Tibial nerve (tissue), 4 donors: ENCODE data around the gene SPESP1. TPM values are rescaled to one million over a fixed set of nuclear protein-coding genes. Genes with fewer than 3 reads are reported as not detected.
"Not testable (repeated sequence)": the region's sequence is repeated elsewhere in the genome, so short reads cannot be mapped to it uniquely, and the experiment has no call there.

Source experiments
- DNase-seq, 2 donors: peaks; one replicate each; pipeline ENCODE4 v3.0.0-alpha.2; 2019; ENCODE audit warnings: low spot score in 2 of 2
- H3K27ac ChIP-seq, 4 donors: fragments of 200-600 bp; sonication (generic) in 3 of 4; one replicate each; pipeline ENCODE4 v1.5.1; 2017 to 2019; ENCODE audit warnings: mild to moderate bottlenecking in 1 of 4
- H3K27me3 ChIP-seq, 2 donors: fragments of 200-600 bp; sonication (generic) in 1 of 2; one replicate each; pipeline versions ENCODE4 v1.5.1 to v1.6.0; 2017 to 2019
- H3K36me3 ChIP-seq, 3 donors: fragments of 200-600 bp; sonication (generic); one replicate each; pipeline ENCODE4 v1.5.1; 2018 to 2019
- H3K4me1 ChIP-seq, 4 donors: fragments of 200-600 bp; sonication (generic) in 3 of 4; one replicate each; pipeline ENCODE4 v1.5.1; 2017 to 2019
- H3K4me3 ChIP-seq, 4 donors: fragments of 200-600 bp; sonication (generic) in 3 of 4; one replicate each; pipeline ENCODE4 v1.5.1; 2017 to 2019; ENCODE audit warnings: mild to moderate bottlenecking in 1 of 4, moderate library complexity in 1 of 4
- H3K9me3 ChIP-seq, 4 donors: fragments of 200-600 bp; sonication (generic) in 3 of 4; one replicate each; pipeline ENCODE4 v1.5.1; 2017 to 2019
- EP300 ChIP-seq, 2 donors: sonication (generic); formaldehyde crosslinking; IDR thresholded peaks; one replicate each; pipeline ENCODE4 v1.6.1; 2017; ENCODE audit warnings: antibody characterized with exemption in 2 of 2, mild to moderate bottlenecking in 1 of 2
- POLR2A ChIP-seq, 2 donors: fragments of 450-650 bp; IDR thresholded peaks; one replicate each; pipeline ENCODE4 v1.6.1; 2017; ENCODE audit warnings: antibody characterized with exemption in 2 of 2, mild to moderate bottlenecking in 2 of 2, moderate library complexity in 2 of 2
- WGBS, 2 donors: methylation state at CpG; one replicate each; pipeline ENCODE4 v1.1.5; 2018; 5-methylcytosine and 5-hydroxymethylcytosine counted together
- total RNA-seq, 4 donors: library from RNA; depleted of rRNA; stranded (reverse); fragments of >200 nt; gene quantifications; one replicate each; pipeline ENCODE4 v1.1.0, GENCODE V29; 2016
- TF ChIP-seq, protein P1 (sequence below), 5 experiments: fragments of 200-600 bp in 3 of 5; fragments of 450-650 bp in 2 of 5; sonication (generic) in 3 of 5; IDR thresholded peaks; one replicate each; pipeline ENCODE4 v1.5.1; 2016 to 2019; ENCODE audit warnings: antibody characterized with exemption in 5 of 5, mild to moderate bottlenecking in 3 of 5, moderate library complexity in 2 of 5

SPESP1 gene
- total RNA-seq, 4 donors from 2014 or later: 1.7 to 3.5 (median 1.9) TPM

DNA sequence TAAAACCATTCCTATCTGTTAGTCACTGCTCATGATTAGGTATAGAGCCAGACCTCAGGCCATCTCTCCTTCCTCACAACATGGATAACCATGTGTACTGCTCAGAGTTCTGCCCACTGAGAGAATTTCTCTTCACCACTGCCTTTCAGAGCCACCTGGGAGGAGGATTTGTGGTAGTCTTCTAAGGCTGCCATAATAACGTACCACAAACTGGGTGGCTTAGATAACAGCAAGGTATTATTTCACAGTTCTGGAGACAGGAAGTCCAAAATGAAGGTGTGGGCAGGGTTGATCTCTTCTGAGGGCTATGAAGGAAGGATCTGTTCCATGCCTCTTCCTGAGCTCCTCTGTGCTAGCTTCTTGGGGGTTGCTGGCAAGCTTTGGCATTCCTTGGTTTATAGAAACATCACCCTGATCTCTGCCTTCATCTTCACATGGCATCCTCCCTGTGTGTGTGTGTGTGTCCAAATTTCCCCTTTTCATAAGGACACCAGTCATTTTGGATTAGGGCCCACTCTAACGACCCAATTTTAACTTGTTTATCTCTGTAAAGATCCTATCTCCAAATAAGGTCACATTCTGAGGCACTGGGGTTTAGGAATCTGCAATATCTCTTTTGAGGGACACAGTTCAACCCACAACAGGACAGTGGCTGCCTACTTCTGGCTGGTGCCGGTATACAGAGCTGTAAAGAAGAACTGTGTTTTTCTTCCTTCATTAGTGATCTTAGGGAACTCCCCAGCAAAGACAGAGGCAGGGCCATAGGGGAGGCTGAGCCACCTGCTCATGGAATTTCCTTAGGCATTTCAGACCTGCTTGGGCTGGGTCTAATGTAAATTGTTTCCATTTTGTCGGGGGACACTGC is 42.1 kb downstream of the SPESP1 start:
- H3K36me3 ChIP-seq: no peaks in the 10 kb centered on the region
- peaks cover 0 to 41% (median 0%) of the 10 kb centered on the region in 4 donors for H3K9me3 ChIP-seq
- no peaks in the 10 kb centered on the region for H3K4me1 ChIP-seq
- H3K4me3 ChIP-seq: no peak overlapping the region
- no peak for TF ChIP-seq EP300 (IDR thresholded peaks at IDR 0.05)
- TF ChIP-seq, protein P1, sequence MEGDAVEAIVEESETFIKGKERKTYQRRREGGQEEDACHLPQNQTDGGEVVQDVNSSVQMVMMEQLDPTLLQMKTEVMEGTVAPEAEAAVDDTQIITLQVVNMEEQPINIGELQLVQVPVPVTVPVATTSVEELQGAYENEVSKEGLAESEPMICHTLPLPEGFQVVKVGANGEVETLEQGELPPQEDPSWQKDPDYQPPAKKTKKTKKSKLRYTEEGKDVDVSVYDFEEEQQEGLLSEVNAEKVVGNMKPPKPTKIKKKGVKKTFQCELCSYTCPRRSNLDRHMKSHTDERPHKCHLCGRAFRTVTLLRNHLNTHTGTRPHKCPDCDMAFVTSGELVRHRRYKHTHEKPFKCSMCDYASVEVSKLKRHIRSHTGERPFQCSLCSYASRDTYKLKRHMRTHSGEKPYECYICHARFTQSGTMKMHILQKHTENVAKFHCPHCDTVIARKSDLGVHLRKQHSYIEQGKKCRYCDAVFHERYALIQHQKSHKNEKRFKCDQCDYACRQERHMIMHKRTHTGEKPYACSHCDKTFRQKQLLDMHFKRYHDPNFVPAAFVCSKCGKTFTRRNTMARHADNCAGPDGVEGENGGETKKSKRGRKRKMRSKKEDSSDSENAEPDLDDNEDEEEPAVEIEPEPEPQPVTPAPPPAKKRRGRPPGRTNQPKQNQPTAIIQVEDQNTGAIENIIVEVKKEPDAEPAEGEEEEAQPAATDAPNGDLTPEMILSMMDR (IDR thresholded peaks at IDR 0.05): no peak
- no peak for TF ChIP-seq POLR2A (IDR thresholded peaks at IDR 0.05)
- H3K27me3 ChIP-seq: no peaks in the 10 kb centered on the region
- WGBS, 2 donors: 53 to 62% methylated on average over 4 of the region's 4 CpGs
- DNase-seq: no peak
- no peak overlapping the region for H3K27ac ChIP-seq

DNA sequence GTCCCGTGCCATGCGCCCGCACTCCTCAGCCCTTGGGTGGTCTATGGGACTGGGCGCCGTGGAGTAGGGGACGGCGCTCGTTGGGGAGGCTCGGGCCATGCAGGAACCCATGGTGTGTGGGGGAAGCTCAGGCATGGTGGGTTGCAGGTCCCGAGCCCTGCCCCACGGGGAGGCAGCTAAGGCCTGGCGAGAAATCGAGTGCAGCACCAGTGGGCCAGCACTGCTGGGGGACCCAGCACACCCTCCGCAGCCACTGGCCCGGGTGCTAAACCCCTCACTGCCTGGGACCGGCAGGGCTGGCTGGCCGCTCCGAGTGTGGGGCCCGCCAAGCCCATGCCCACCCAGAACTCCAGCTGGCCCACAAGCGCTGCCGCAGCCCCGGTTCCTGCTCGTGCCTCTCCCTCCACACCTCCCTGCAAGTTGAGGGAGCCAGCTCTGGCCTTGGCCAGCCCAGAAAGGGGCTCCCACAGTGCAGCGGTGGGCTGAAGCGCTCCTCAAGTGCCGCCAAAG is 45.4 kb downstream of the SPESP1 start:
- H3K4me3 ChIP-seq, DNase-seq, H3K36me3 ChIP-seq, H3K27me3 ChIP-seq, H3K4me1 ChIP-seq, H3K27ac ChIP-seq: not testable (repeated sequence)
- peaks cover 0 to 17% (median 0%) of the 10 kb centered on the region in 4 donors for H3K9me3 ChIP-seq
- 97 to 98% methylated on average over 7 to 24 of the region's 26 CpGs for WGBS, 2 donors

DNA sequence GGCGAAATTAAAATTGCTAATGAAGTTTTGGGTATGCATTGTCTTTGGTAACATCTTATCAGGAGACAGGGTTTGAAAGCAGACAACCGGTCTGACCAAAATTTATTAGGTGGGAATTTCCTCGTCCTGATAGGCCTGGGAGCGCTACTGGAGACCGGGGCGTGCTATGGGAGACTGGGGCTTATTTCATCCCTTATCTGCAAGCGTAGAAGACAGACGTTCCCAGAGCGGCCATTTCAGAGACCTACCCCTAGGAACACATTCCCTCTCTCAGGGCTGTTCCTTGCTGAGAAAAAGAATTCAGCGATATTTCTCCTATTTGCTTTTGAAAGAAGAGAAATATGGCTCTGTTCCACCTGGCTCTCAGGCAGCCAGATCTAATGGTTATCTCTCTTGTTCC is 47.1 kb downstream of the SPESP1 start:
- not testable (repeated sequence) for DNase-seq
- 91% methylated on average over 10 of the region's 10 CpGs for WGBS, 2 donors

GRCh38 chr15:68979006-68979405 is 48.7 kb downstream of the SPESP1 start:
- Histone ChIP-seq H3K36me3 (no peaks in the 10 kb centered on the region), H3K4me3 (no peak overlapping the region), H3K27me3 (no peaks in the 10 kb centered on the region), H3K27ac (no peak overlapping the region), H3K9me3 (peaks cover 0 to 17% (median 0%) of the 10 kb centered on the region in 4 donors), H3K4me1 (no peaks in the 10 kb centered on the region)
- TF ChIP-seq POLR2A (IDR thresholded peaks at IDR 0.05) (no peak), EP300 (IDR thresholded peaks at IDR 0.05) (no peak)
- TF ChIP-seq, protein P1 (IDR thresholded peaks at IDR 0.05): no peak
- 73 to 77% methylated on average over 3 of the region's 3 CpGs for WGBS, 2 donors
- DNase-seq: no peak

More for the DNA sequence above, 47.1 kb downstream of the SPESP1 start:
- H3K27me3 ChIP-seq, H3K4me3 ChIP-seq, H3K36me3 ChIP-seq, H3K4me1 ChIP-seq, H3K27ac ChIP-seq: not testable (repeated sequence)
- peaks cover 0 to 17% (median 0%) of the 10 kb centered on the region in 4 donors for H3K9me3 ChIP-seq

- Histone ChIP-seq H3K9me3 (peaks cover 0 to 17% (median 0%) of the 10 kb centered on the region in 4 donors), H3K4me3 (no peak overlapping the region), H3K27ac (no peak overlapping the region), H3K27me3 (no peaks in the 10 kb centered on the region), H3K4me1 (no peaks in the 10 kb centered on the region), H3K36me3 (no peaks in the 10 kb centered on the region)
- TF ChIP-seq EP300 (IDR thresholded peaks at IDR 0.05) (no peak), POLR2A (IDR thresholded peaks at IDR 0.05) (no peak)
- TF ChIP-seq, protein P1 (IDR thresholded peaks at IDR 0.05): no peak
- 89 to 100% methylated on average over 1 of the region's 1 CpG for WGBS, 2 donors
- no peak for DNase-seq
These were observed 49.5 kb downstream of the SPESP1 start for GRCh38 chr15:68979816-68980215.

DNA sequence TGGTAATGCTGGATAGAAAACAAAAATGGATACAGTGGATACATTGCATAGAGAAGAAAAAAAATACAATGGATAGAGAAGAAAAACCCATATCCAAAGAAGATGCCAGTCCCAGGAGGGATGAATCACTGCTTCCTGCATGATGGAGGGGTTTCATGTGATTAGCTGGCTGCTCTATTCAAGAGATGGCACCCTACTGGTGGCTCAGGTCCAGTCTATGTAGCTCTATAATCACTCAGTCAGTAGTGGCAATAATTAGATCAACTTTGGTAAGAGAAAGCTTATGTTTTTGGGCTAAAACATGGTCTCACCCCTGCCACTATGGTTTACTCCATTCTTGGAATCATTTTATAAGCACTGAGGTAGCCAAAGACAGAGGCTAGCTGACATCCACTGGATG is 50.5 kb downstream of the SPESP1 start:
- no peaks in the 10 kb centered on the region for H3K27me3 ChIP-seq
- H3K27ac ChIP-seq: no peak overlapping the region
- H3K4me1 ChIP-seq: no peaks in the 10 kb centered on the region
- TF ChIP-seq EP300 (IDR thresholded peaks at IDR 0.05): no peak
- no peak for TF ChIP-seq POLR2A (IDR thresholded peaks at IDR 0.05)
- TF ChIP-seq, protein P1 (IDR thresholded peaks at IDR 0.05): no peak
- H3K9me3 ChIP-seq: peaks cover 0 to 12% (median 0%) of the 10 kb centered on the region in 4 donors
- no peak overlapping the region for H3K4me3 ChIP-seq
- no peaks in the 10 kb centered on the region for H3K36me3 ChIP-seq
- no peak for DNase-seq
